Transverse colon (tissue), 4 donors: Measurements from ENCODE around the gene FBXO34. TPM values are rescaled to one million over a fixed set of nuclear protein-coding genes. Genes with fewer than 3 reads are reported as not detected.

ENCODE experiments used
- DNase-seq: peaks from one replicate; pipeline ENCODE4 v3.0.0-alpha.2; 2019
- H3K27ac ChIP-seq, 4 donors: fragments of 200-600 bp; sonication (generic); 2 replicates each; pipeline ENCODE4 v1.5.1; 2016 to 2018; ENCODE audit warnings: inconsistent platforms in 4 of 4
- H3K27me3 ChIP-seq: fragments of 200-600 bp; sonication (generic); 2 replicates; pipeline ENCODE4 v1.5.1; 2017; ENCODE audit warnings: inconsistent platforms
- H3K36me3 ChIP-seq, 4 donors: fragments of 200-600 bp; sonication (generic); 2 replicates each; pipeline ENCODE4 v1.5.1; 2017 to 2019; ENCODE audit warnings: inconsistent platforms in 4 of 4
- H3K4me1 ChIP-seq, 4 donors: fragments of 200-600 bp; sonication (generic); 2 replicates each; pipeline ENCODE4 v1.5.1; 2017 to 2020; ENCODE audit warnings: inconsistent platforms in 4 of 4
- H3K4me3 ChIP-seq, 4 donors: fragments of 200-600 bp; sonication (generic); 1 replicate in 1 of 4; 2 replicates in 3 of 4; pipeline versions ENCODE4 v1.5.1 to v1.6.1; 2017 to 2019; ENCODE audit warnings: inconsistent platforms in 4 of 4
- H3K9me3 ChIP-seq, 2 donors: fragments of 200-600 bp; sonication (generic); 2 replicates each; pipeline ENCODE4 v1.5.1; 2017 to 2019; ENCODE audit warnings: inconsistent platforms in 2 of 2
- CTCF ChIP-seq, 5 experiments: fragments of 200-600 bp in 3 of 5; fragments of 450-650 bp in 2 of 5; sonication (generic) in 3 of 5; IDR thresholded peaks; 1 replicate in 2 of 5; 2 replicates in 3 of 5; pipeline ENCODE4 v1.5.1; 2016 to 2017; ENCODE audit warnings: antibody characterized with exemption in 5 of 5, inconsistent platforms in 3 of 5, mild to moderate bottlenecking in 2 of 5, moderate library complexity in 1 of 5
- EP300 ChIP-seq: sonication (generic); formaldehyde crosslinking; IDR thresholded peaks from one replicate; pipeline ENCODE4 v1.6.1; 2017; ENCODE audit warnings: antibody characterized with exemption, low read depth
- POLR2A ChIP-seq: fragments of 450-650 bp; IDR thresholded peaks from one replicate; pipeline ENCODE4 v1.6.1; 2016; ENCODE audit warnings: antibody characterized with exemption, mild to moderate bottlenecking, moderate library complexity
- POLR2AphosphoS5 ChIP-seq, 3 donors: sonication (generic); formaldehyde crosslinking; IDR thresholded peaks; one replicate each; pipeline ENCODE4 v1.6.1; 2016; ENCODE audit warnings: antibody characterized with exemption in 3 of 3
- WGBS, 2 donors: methylation state at CpG; one replicate each; pipeline ENCODE4 v1.1.5; 2018; ENCODE audit warnings: low coverage in 1 of 2; 5-methylcytosine and 5-hydroxymethylcytosine counted together
- in situ Hi-C, 4 donors: fragments of 200-750 bp; cut with MboI; loops; one replicate each; pipeline versions ENCODE4 v1.15.0 to v1.15.1; 2017; ENCODE audit warnings: low sequenced_read_pairs in 3 of 4, low pct_ligation_motif_present in 1 of 4, low pct_unique_long_range_greater_than_20kb in 1 of 4
- intact Hi-C: fragments of 100-400 bp; cut with DNase I; formaldehyde crosslinking; loops from one replicate; pipeline ENCODE4 v1.15.1; 2023; ENCODE audit warnings: low total_unique reads
- total RNA-seq, 4 donors: library from RNA; depleted of rRNA; stranded (reverse); fragments of >200 nt; gene quantifications; one replicate each; pipeline ENCODE4 v1.1.0, GENCODE V29; 2016

The FBXO34 gene
- total RNA-seq, 4 donors from 2014 or later: 34.2 to 129 (median 99.4) TPM

GRCh38 chr14:55370883-55371455 lies 99.7 kb downstream of the FBXO34 start:
- Histone ChIP-seq H3K4me1 (peaks cover 0 to 18% (median 3%) of the 10 kb centered on the region in 4 donors), H3K9me3 (no peaks in the 10 kb centered on the region), H3K27ac (no peak overlapping the region), H3K4me3 (no peak overlapping the region), H3K27me3 (no peaks in the 10 kb centered on the region), H3K36me3 (peaks cover 0 to 17% (median 2%) of the 10 kb centered on the region in 4 donors)
- DNase-seq: no peak
- in situ Hi-C loops: loop anchor here in 1 of 4 donors (25.0 kb wide), 1 partner anchor 109 kb away; the partner anchor contains the start of gene FBXO34
- no peak for TF ChIP-seq POLR2A
- intact Hi-C loops: no loop called here
- 86 to 100% methylated on average over 3 to 11 of the region's 11 CpGs for WGBS, 2 donors

- peaks cover 0 to 30% (median 9%) of the 10 kb centered on the region in 4 donors for H3K36me3 ChIP-seq
- intact Hi-C loops: no loop called here
These were observed 101.2 kb downstream of the FBXO34 start for GRCh38 chr14:55372423-55372822.

GRCh38 chr14:55372825-55373224 lies 101.6 kb downstream of the FBXO34 start:
- 87 to 97% methylated on average over 7 of the region's 7 CpGs for WGBS, 2 donors

More at GRCh38 chr14:55372423-55372822, 101.2 kb downstream of the FBXO34 start:
- H3K27ac ChIP-seq: no peak overlapping the region
- H3K4me1 ChIP-seq: peaks cover 0 to 11% (median 0%) of the 10 kb centered on the region in 4 donors
- DNase-seq: no peak
- H3K9me3 ChIP-seq: no peaks in the 10 kb centered on the region
- TF ChIP-seq CTCF (IDR thresholded peaks at IDR 0.05): no peak
- TF ChIP-seq POLR2A: no peak
- no peak for TF ChIP-seq EP300
- no peak for TF ChIP-seq POLR2AphosphoS5 (IDR thresholded peaks at IDR 0.05)
- no peak overlapping the region for H3K4me3 ChIP-seq
- no peaks in the 10 kb centered on the region for H3K27me3 ChIP-seq
- WGBS, 2 donors: 94 to 100% methylated on average over 1 of the region's 1 CpG
- in situ Hi-C loops: loop anchor here in 1 of 4 donors (25.0 kb wide), 1 partner anchor 110 kb away; the partner anchor contains the start of gene FBXO34

GRCh38 chr14:55373784-55374705 lies 102.8 kb downstream of the FBXO34 start:
- Histone ChIP-seq H3K27ac (peak overlapping the region in 1 of 4 donors; percentile 11), H3K9me3 (no peaks in the 10 kb centered on the region), H3K4me1 (peaks cover 0 to 11% (median 0%) of the 10 kb centered on the region in 4 donors), H3K27me3 (no peaks in the 10 kb centered on the region), H3K4me3 (no peak overlapping the region), H3K36me3 (peaks cover 0 to 30% (median 11%) of the 10 kb centered on the region in 4 donors)
- intact Hi-C loops: no loop called here
- DNase-seq: no peak
- TF ChIP-seq CTCF (IDR thresholded peaks at IDR 0.05) (no peak), POLR2AphosphoS5 (IDR thresholded peaks at IDR 0.05) (peak in 1 of 3 donors; percentile 38)
- 62 to 74% methylated on average over 5 of the region's 5 CpGs for whole genome bisulfite sequencing, 2 donors
- in situ Hi-C loops: loop anchor here in 1 of 4 donors (25.0 kb wide), 1 partner anchor 112 kb away; the partner anchor contains the start of gene FBXO34

More at GRCh38 chr14:55372825-55373224, 101.6 kb downstream of the FBXO34 start:
- in situ Hi-C loops (loop anchor here in 1 of 4 donors (25.0 kb wide), 1 partner anchor 111 kb away; the partner anchor contains the start of gene FBXO34), intact Hi-C loops (no loop called here)
- Histone ChIP-seq H3K9me3 (no peaks in the 10 kb centered on the region), H3K27ac (no peak overlapping the region), H3K27me3 (no peaks in the 10 kb centered on the region), H3K4me1 (peaks cover 0 to 11% (median 0%) of the 10 kb centered on the region in 4 donors), H3K4me3 (no peak overlapping the region), H3K36me3 (peaks cover 0 to 30% (median 11%) of the 10 kb centered on the region in 4 donors)
- TF ChIP-seq POLR2AphosphoS5 (IDR thresholded peaks at IDR 0.05) (no peak), CTCF (IDR thresholded peaks at IDR 0.05) (no peak), POLR2A (no peak), EP300 (no peak)
- DNase-seq: no peak
